H1 (cell line): ENCODE measurements around the gene SLC4A9. TPM values are rescaled to one million over a fixed set of nuclear protein-coding genes. Genes with fewer than 3 reads are reported as not detected.

Source experiments
- CTCF ChIA-PET: fragments of 300-600 bp; sonication (Branson Sonifier 250); formaldehyde crosslinking; loops from one replicate; lab custom pipeline; 2021; ENCODE audit not compliant: partially characterized antibody; lab: Charles Lee
- POLR2A ChIA-PET: fragments of 300-600 bp; sonication (Branson Sonifier 250); formaldehyde crosslinking; loops from one replicate; lab custom pipeline; 2021; ENCODE audit warnings: inconsistent platforms; ENCODE audit not compliant: partially characterized antibody; lab: Charles Lee
- DNase-seq, 2 experiments: peaks; one replicate each; pipeline versions ENCODE4 v3.0.0 to v3.0.0-alpha.2; 2010 to 2022; ENCODE audit warnings: low spot score in 2 of 2, low read depth in 1 of 2, mixed read lengths in 1 of 2
- FAIRE-seq: peaks from 2 replicates; lab custom pipeline; 2011; peaks lifted over from hg19 to GRCh38; lab: Jason Lieb, UNC
- H2AFZ ChIP-seq: 2 replicates; pipeline ENCODE4 v1.8.1; 2012; ENCODE audit warnings: low read length, inconsistent platforms
- H2AK5ac ChIP-seq: 2 replicates; pipeline ENCODE4 v1.6.1; 2013; ENCODE audit warnings: low read depth, low read length
- H2BK120ac ChIP-seq: replicated peaks from 2 replicates; pipeline ENCODE3; 2013; ENCODE audit warnings: low read depth, low read length, inconsistent platforms
- H2BK12ac ChIP-seq: 2 replicates; pipeline ENCODE4 v1.6.1; 2013; ENCODE audit warnings: low read depth, low read length
- H2BK15ac ChIP-seq: 2 replicates; pipeline ENCODE4 v1.6.1; 2013; ENCODE audit warnings: low read length
- H2BK20ac ChIP-seq: 2 replicates; pipeline ENCODE4 v1.6.1; 2013; ENCODE audit warnings: low read length
- H2BK5ac ChIP-seq: 2 replicates; pipeline ENCODE4 v1.6.1; 2013; ENCODE audit warnings: low read depth, low read length
- H3K14ac ChIP-seq: 2 replicates; pipeline ENCODE4 v1.6.1; 2013; ENCODE audit warnings: inconsistent platforms; ENCODE audit not compliant: insufficient read length
- H3K18ac ChIP-seq: 2 replicates; pipeline ENCODE4 v1.6.1; 2013; ENCODE audit warnings: low read length; ENCODE audit errors: extremely low read depth
- H3K23ac ChIP-seq: 2 replicates; pipeline ENCODE4 v1.6.1; 2013; ENCODE audit warnings: inconsistent platforms; ENCODE audit not compliant: insufficient read length
- H3K23me2 ChIP-seq: 2 replicates; pipeline ENCODE4 v1.6.1; 2013; ENCODE audit warnings: low read depth, low read length
- H3K27ac ChIP-seq: 2 replicates; pipeline ENCODE4 v1.6.1; 2011; ENCODE audit warnings: low read depth, low read length, inconsistent platforms
- H3K27me3 ChIP-seq, 4 experiments: replicated peaks in 1 of 4; 1 replicate in 1 of 4; 2 replicates in 3 of 4; pipeline versions ENCODE4 v1.6.1 to v1.8.1; 2011 to 2013; ENCODE audit warnings: low read length in 3 of 4, mild to moderate bottlenecking in 3 of 4, inconsistent platforms in 2 of 4, mixed read lengths in 2 of 4, moderate library complexity in 1 of 4; ENCODE audit not compliant: control insufficient read depth in 3 of 4, insufficient read depth in 3 of 4; ENCODE audit errors: extremely low read depth in 1 of 4
- H3K36me3 ChIP-seq, 4 experiments: 2 replicates each; pipeline versions ENCODE4 v1.6.1 to v1.8.1; 2011 to 2013; ENCODE audit warnings: mild to moderate bottlenecking in 4 of 4, low read length in 3 of 4, moderate library complexity in 2 of 4, control low read depth in 1 of 4, inconsistent platforms in 1 of 4; ENCODE audit not compliant: insufficient read depth in 4 of 4, control insufficient read depth in 2 of 4
- H3K4ac ChIP-seq: replicated peaks from 2 replicates; pipeline ENCODE3; 2013; ENCODE audit warnings: low read length, low read depth, mixed read lengths, inconsistent platforms; ENCODE audit not compliant: insufficient read length
- H3K4me1 ChIP-seq, 4 experiments: replicated peaks in 1 of 4; 1 replicate in 1 of 4; 2 replicates in 3 of 4; pipeline versions ENCODE4 v1.6.1 to v1.8.1; 2011 to 2013; ENCODE audit warnings: low read length in 3 of 4, inconsistent platforms in 2 of 4, mixed read lengths in 1 of 4; ENCODE audit not compliant: insufficient read depth in 4 of 4, control insufficient read depth in 3 of 4
- H3K4me2 ChIP-seq, 2 experiments: 2 replicates each; pipeline versions ENCODE4 v1.6.1 to v1.8.1; 2011 to 2013; ENCODE audit warnings: low read depth in 2 of 2, low read length in 2 of 2, control low read depth in 1 of 2, inconsistent platforms in 1 of 2, mild to moderate bottlenecking in 1 of 2; ENCODE audit not compliant: insufficient read depth in 1 of 2
- H3K4me3 ChIP-seq, 4 experiments: fragments of 200-600, 300-600 bp in 1 of 4; sonication (generic), shearing (Covaris generic), sonication (Bioruptor Twin) in 1 of 4; 2 replicates each; pipeline versions ENCODE4 v1.5.1 to v1.8.1; 2011 to 2016; ENCODE audit warnings: low read length in 4 of 4, low read depth in 3 of 4, control low read depth in 2 of 4, inconsistent platforms in 2 of 4, mild to moderate bottlenecking in 2 of 4, mixed read lengths in 1 of 4, moderate library complexity in 1 of 4; ENCODE audit not compliant: insufficient read depth in 2 of 4; ENCODE audit errors: extremely low read depth in 1 of 4
- H3K56ac ChIP-seq: replicated peaks from 2 replicates; pipeline ENCODE3; 2013; ENCODE audit warnings: low read depth, mild to moderate bottlenecking, mixed read lengths, low read length, inconsistent platforms; ENCODE audit not compliant: insufficient read length
- H3K79me1 ChIP-seq: 2 replicates; pipeline ENCODE4 v1.6.1; 2013; ENCODE audit warnings: low read depth, low read length, control low read depth
- H3K79me2 ChIP-seq, 2 experiments: 2 replicates each; pipeline versions ENCODE4 v1.6.1 to v1.8.1; 2012 to 2013; ENCODE audit warnings: low read length in 2 of 2, mild to moderate bottlenecking in 2 of 2, inconsistent platforms in 1 of 2; ENCODE audit not compliant: insufficient read depth in 2 of 2, control insufficient read depth in 1 of 2
- H3K9ac ChIP-seq, 4 experiments: replicated peaks in 1 of 4; 1 replicate in 1 of 4; 2 replicates in 3 of 4; pipeline versions ENCODE4 v1.6.1 to v1.8.1; 2011 to 2013; ENCODE audit warnings: low read depth in 3 of 4, low read length in 3 of 4, control low read depth in 2 of 4, mild to moderate bottlenecking in 2 of 4, moderate library complexity in 2 of 4, inconsistent platforms in 1 of 4; ENCODE audit errors: extremely low read depth in 1 of 4
- H3K9me3 ChIP-seq, 2 experiments: 2 replicates each; pipeline versions ENCODE4 v1.6.1 to v1.8.1; 2012 to 2013; ENCODE audit warnings: mild to moderate bottlenecking in 2 of 2, moderate library complexity in 2 of 2, control low read depth in 1 of 2, inconsistent platforms in 1 of 2, low read depth in 1 of 2, low read length in 1 of 2, mixed read lengths in 1 of 2; ENCODE audit not compliant: insufficient read depth in 2 of 2
- H4K20me1 ChIP-seq, 2 experiments: replicated peaks in 1 of 2; 2 replicates each; pipeline versions ENCODE3 to v1.8.1; 2011 to 2013; ENCODE audit warnings: inconsistent platforms in 2 of 2, low read length in 2 of 2, mild to moderate bottlenecking in 1 of 2; ENCODE audit not compliant: insufficient read depth in 2 of 2, control insufficient read depth in 1 of 2
- H4K5ac ChIP-seq: 2 replicates; pipeline ENCODE4 v1.6.1; 2013; ENCODE audit warnings: low read length, low read depth, mixed read lengths, inconsistent platforms; ENCODE audit not compliant: insufficient read length
- H4K8ac ChIP-seq: 2 replicates; pipeline ENCODE4 v1.8.0; 2013; ENCODE audit warnings: mild to moderate bottlenecking, moderate library complexity, low read length, inconsistent platforms; ENCODE audit not compliant: insufficient read depth; ENCODE audit errors: extremely low read depth
- H4K91ac ChIP-seq: replicated peaks from 2 replicates; pipeline ENCODE3; 2013; ENCODE audit warnings: low read length, mixed read lengths, inconsistent platforms; ENCODE audit not compliant: insufficient read length
- RBBP5 ChIP-seq: IDR thresholded peaks from 2 replicates; pipeline ENCODE4 v1.7.1; 2012; ENCODE audit warnings: low read depth, mild to moderate bottlenecking, inconsistent platforms, low read length, moderate library complexity, borderline replicate concordance
- SAP30 ChIP-seq: fragments of 300-600 bp; sonication (generic); IDR thresholded peaks from 2 replicates; pipeline ENCODE4 v1.7.1; 2012; ENCODE audit warnings: low read length, moderate library complexity, mild to moderate bottlenecking, inconsistent platforms; ENCODE audit not compliant: insufficient read depth, insufficient replicate concordance
- SP1 ChIP-seq: IDR thresholded peaks from 2 replicates; pipeline ENCODE4 v1.6.1; 2011; ENCODE audit warnings: low read depth, low read length
- WGBS, 2 experiments: shearing (Covaris generic) in 1 of 2; methylation state at CpG; one replicate each; pipeline versions ENCODE4 v1.1.6 to v1.1.7; 2013 to 2015; ENCODE audit warnings: low lambda C conversion rate in 2 of 2, mixed read lengths in 2 of 2, inconsistent platforms in 1 of 2, low coverage in 1 of 2, missing lambda C conversion rate in 1 of 2; ENCODE audit not compliant: insufficient replicate concordance in 2 of 2, insufficient coverage in 1 of 2, insufficient read length in 1 of 2; ENCODE audit errors: extremely low coverage in 1 of 2, missing lambda C conversion rate in 1 of 2; 5-methylcytosine and 5-hydroxymethylcytosine counted together
- polyA plus RNA-seq, 7 experiments: library from polyadenylated mRNA; depleted of rRNA in 3 of 7; stranded (reverse) in 5 of 7; unstranded in 2 of 7; fragments of >200 nt in 5 of 7; fragments of 200-250 nt in 2 of 7; gene quantifications; 1 replicate in 5 of 7; 2 replicates in 1 of 7; 4 replicates in 1 of 7; pipeline versions ENCODE4 v1.2.1 to v1.2.3, GENCODE V29; 2011 to 2013; ENCODE audit warnings: missing spikeins in 2 of 7, mixed read lengths in 2 of 7
- total RNA-seq: library from RNA; stranded (reverse); fragmentation: NEBNext Ultra II Directional; extraction: Animal tissue kit (Norgen Biotek cat#: 25700); gene quantifications from 2 replicates; pipeline ENCODE4 v1.2.1, GENCODE V29; 2021

SLC4A9 gene
- total and polyA plus RNA-seq, 2 of the 8 experiments (the other 6 are each of a cell fraction or from before 2014, with no cell fraction given), result 0.15 to 0.28 TPM

- Histone ChIP-seq H3K4me2 (peak overlapping the region in 1 of 2 experiments; percentile 25; a peak in 1 of 4 replicates), H2AFZ (peak overlapping the region; percentile 41; the same call in 1 of the 2 replicates)
- CTCF ChIA-PET, result interaction anchor here (1.2 to 15.0 kb wide), 5 partner anchors 7 to 107 kb away, joined by 4 to 676 read pairs (median 15); partner anchors contain the start of gene HBEGF
Measured at GRCh38 chr5:140356853-140357725, 2.9 kb upstream of the SLC4A9 start.

More at GRCh38 chr5:140356853-140357725, 2.9 kb upstream of the SLC4A9 start:
- no peaks in the 10 kb centered on the region for H3K9me3 ChIP-seq
- H3K36me3 ChIP-seq, result no peaks in the 10 kb centered on the region
- H4K91ac ChIP-seq, result no peak overlapping the region
- no peak overlapping the region for H2BK120ac ChIP-seq
- no peaks in the 10 kb centered on the region for H3K79me2 ChIP-seq
- FAIRE-seq, result no peak
- no peak overlapping the region for H2BK12ac ChIP-seq
- no peak overlapping the region for H3K14ac ChIP-seq
- H3K4me3 ChIP-seq, result no peak overlapping the region
- no peak overlapping the region; the same call in 1 of the 2 replicates for H2AK5ac ChIP-seq
- TF ChIP-seq RBBP5 (no peak), SAP30 (no peak), SP1 (0 out of 2 replicates have a peak, but pooled peaks have one; percentile 13)
- POLR2A ChIA-PET, result interaction anchor here (1.7 to 2.8 kb wide), 2 partner anchors 11 to 111 kb away, joined by 3 to 16 read pairs; partner anchors contain the start of gene HBEGF
- H2BK5ac ChIP-seq, result 0 out of 2 replicates have a peak overlapping the region, but pooled peaks have one; percentile 30
- peak overlapping the region; percentile 19; the same call in 1 of the 2 replicates for H3K27ac ChIP-seq
- no peak overlapping the region for H3K9ac ChIP-seq
- H3K4ac ChIP-seq, result no peak overlapping the region
- H4K20me1 ChIP-seq, result no peaks in the 10 kb centered on the region
- no peak overlapping the region for H3K18ac ChIP-seq
- no peak overlapping the region for H3K23ac ChIP-seq
- peaks cover 0 to 5% (median 0%) of the 10 kb centered on the region in 4 experiments; a peak in 2 of 7 replicates for H3K4me1 ChIP-seq
- no peak overlapping the region for H2BK15ac ChIP-seq
- no peak overlapping the region for H3K56ac ChIP-seq
- WGBS, 2 experiments, result 48% methylated on average over 10 of the region's 10 CpGs; no CpG with 5 or more reads in 1 of the 2 experiments
- H3K27me3 ChIP-seq, result no peaks in the 10 kb centered on the region
- H4K8ac ChIP-seq, result no peak overlapping the region; the same call in 1 of the 2 replicates
- no peak for DNase-seq
- H4K5ac ChIP-seq, result no peak overlapping the region
- no peak overlapping the region for H2BK20ac ChIP-seq
- no peaks in the 10 kb centered on the region for H3K79me1 ChIP-seq
- H3K23me2 ChIP-seq, result no peaks in the 10 kb centered on the region
